ENCODE results near the gene OR2L2. TPM values are rescaled to one million over a fixed set of nuclear protein-coding genes. Genes with fewer than 3 reads are reported as not detected.

Gene OR2L2
- total RNA-seq = 0.08 and 0.13 TPM in 2 replicates
- long read RNA-seq = 0 reads

GRCh38 chr1:248029770-248030169, at the start of gene OR2L2:
TSS of gene OR2L2 (plus strand) at chr1:248030070. CDS start at chr1:248038268, 8,198 bp downstream.
- DNase-seq (ENCODE audit: extremely low spot score, unreplicated experiment) = no peak
- H3K27ac Mint-ChIP-seq (ENCODE audit: unreplicated experiment) = no peak within 1 kb of the TSS
- no peaks in the 10 kb centered on the region for H3K27me3 Mint-ChIP-seq (ENCODE audit: unreplicated experiment)
- no peak for TF ChIP-seq CTCF (IDR thresholded peaks at IDR 0.05)
- peaks cover 46% of the 10 kb centered on the region for H3K9me3 Mint-ChIP-seq (ENCODE audit: unreplicated experiment)
- no peaks in the 10 kb centered on the region for H3K36me3 Mint-ChIP-seq (ENCODE audit: unreplicated experiment)
- H3K4me1 Mint-ChIP-seq (ENCODE audit: unreplicated experiment) = no peaks in the 10 kb centered on the region
- H3K4me3 Mint-ChIP-seq (ENCODE audit: unreplicated experiment) = no peak within 1 kb of the TSS

GRCh38 chr1:247992986-247993385, 36.9 kb upstream of the OR2L2 start:
- Mint-ChIP-seq H3K27me3 (ENCODE audit: unreplicated experiment) (no peaks in the 10 kb centered on the region), H3K36me3 (ENCODE audit: unreplicated experiment) (no peaks in the 10 kb centered on the region), H3K27ac (ENCODE audit: unreplicated experiment) (no peak overlapping the region), H3K4me1 (ENCODE audit: unreplicated experiment) (no peaks in the 10 kb centered on the region), H3K9me3 (ENCODE audit: unreplicated experiment) (peaks cover 52% of the 10 kb centered on the region), H3K4me3 (ENCODE audit: unreplicated experiment) (no peak overlapping the region)
- DNase-seq (ENCODE audit: extremely low spot score, unreplicated experiment) = no peak
- no peak for TF ChIP-seq CTCF (IDR thresholded peaks at IDR 0.05)

- Mint-ChIP-seq H3K9me3 (ENCODE audit: unreplicated experiment) (peaks cover 48% of the 10 kb centered on the region), H3K4me3 (ENCODE audit: unreplicated experiment) (no peak overlapping the region), H3K4me1 (ENCODE audit: unreplicated experiment) (no peaks in the 10 kb centered on the region), H3K36me3 (ENCODE audit: unreplicated experiment) (no peaks in the 10 kb centered on the region), H3K27ac (ENCODE audit: unreplicated experiment) (no peak overlapping the region), H3K27me3 (ENCODE audit: unreplicated experiment) (no peaks in the 10 kb centered on the region)
- no peak for DNase-seq (ENCODE audit: extremely low spot score, unreplicated experiment)
- TF ChIP-seq CTCF (IDR thresholded peaks at IDR 0.05) = no peak
These were observed 31.1 kb upstream of the OR2L2 start for GRCh38 chr1:247998811-247999210.

GRCh38 chr1:248000169-248000568, 29.7 kb upstream of the OR2L2 start:
- H3K36me3 Mint-ChIP-seq (ENCODE audit: unreplicated experiment) = no peaks in the 10 kb centered on the region
- no peak overlapping the region for H3K4me3 Mint-ChIP-seq (ENCODE audit: unreplicated experiment)
- H3K9me3 Mint-ChIP-seq (ENCODE audit: unreplicated experiment) = peaks cover 50% of the 10 kb centered on the region
- H3K27ac Mint-ChIP-seq (ENCODE audit: unreplicated experiment) = no peak overlapping the region
- H3K4me1 Mint-ChIP-seq (ENCODE audit: unreplicated experiment) = no peaks in the 10 kb centered on the region
- DNase-seq (ENCODE audit: extremely low spot score, unreplicated experiment) = no peak
- TF ChIP-seq CTCF (IDR thresholded peaks at IDR 0.05) = no peak
- no peaks in the 10 kb centered on the region for H3K27me3 Mint-ChIP-seq (ENCODE audit: unreplicated experiment)

GRCh38 chr1:248007778-248008177, 22.1 kb upstream of the OR2L2 start:
- H3K36me3 Mint-ChIP-seq (ENCODE audit: unreplicated experiment) = no peaks in the 10 kb centered on the region
- TF ChIP-seq CTCF (IDR thresholded peaks at IDR 0.05) = no peak
- H3K4me1 Mint-ChIP-seq (ENCODE audit: unreplicated experiment) = no peaks in the 10 kb centered on the region
- no peak overlapping the region for H3K27ac Mint-ChIP-seq (ENCODE audit: unreplicated experiment)
- DNase-seq (ENCODE audit: extremely low spot score, unreplicated experiment) = no peak
- H3K4me3 Mint-ChIP-seq (ENCODE audit: unreplicated experiment) = no peak overlapping the region
- no peaks in the 10 kb centered on the region for H3K27me3 Mint-ChIP-seq (ENCODE audit: unreplicated experiment)
- H3K9me3 Mint-ChIP-seq (ENCODE audit: unreplicated experiment) = peaks cover 58% of the 10 kb centered on the region
